GM19468 (cell line): Measurements from ENCODE around the gene FRMD1.

Source experiments
- ATAC-seq: cut with Tn5 transposase; IDR thresholded peaks from one replicate; pipeline ENCODE4 v1.9.1; 2021; ENCODE audit warnings: mild to moderate bottlenecking, moderate library complexity, moderate number of reproducible peaks; ENCODE audit not compliant: unreplicated experiment; ENCODE audit errors: extremely low read depth

Gene FRMD1

DNA sequence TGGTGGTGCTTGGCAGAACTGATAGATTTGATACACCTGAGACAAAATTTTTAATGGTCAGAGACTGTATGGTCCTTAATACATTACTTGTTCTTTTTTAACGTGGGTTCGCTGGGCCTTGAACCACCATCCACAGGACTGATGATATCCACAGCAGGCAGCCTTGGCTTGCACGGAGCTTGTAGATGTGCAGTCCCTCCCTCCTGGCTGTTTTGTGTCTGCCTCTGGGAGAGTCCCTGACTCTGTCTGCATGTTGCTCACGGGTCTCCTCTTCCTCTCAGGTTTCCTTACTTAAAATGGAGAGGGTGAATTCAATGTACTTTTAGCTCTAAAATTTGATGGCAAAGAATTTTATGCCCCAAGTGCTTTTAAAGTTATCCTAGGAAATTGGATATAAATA lies 64.0 kb downstream of the FRMD1 start:
- no peak for ATAC-seq

DNA sequence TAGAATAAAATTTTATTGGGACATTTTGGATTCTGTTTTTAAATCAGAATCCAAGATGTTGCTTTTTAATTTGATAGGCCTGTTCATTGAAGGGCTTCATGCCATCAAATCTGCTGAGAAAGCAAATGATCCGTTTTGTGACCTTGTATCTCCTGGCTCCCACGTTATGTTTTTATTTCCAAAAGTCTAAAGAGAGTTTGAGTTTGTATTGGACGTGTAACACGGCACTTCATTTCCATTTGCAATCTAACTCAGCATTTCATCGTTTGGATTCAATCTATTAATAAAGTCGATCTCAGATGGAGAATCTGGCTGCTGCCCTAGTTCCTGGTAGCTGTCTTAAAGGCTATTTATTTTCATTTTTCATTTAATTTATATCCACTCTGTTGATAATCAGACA lies 64.6 kb downstream of the FRMD1 start:
- no peak for ATAC-seq

DNA sequence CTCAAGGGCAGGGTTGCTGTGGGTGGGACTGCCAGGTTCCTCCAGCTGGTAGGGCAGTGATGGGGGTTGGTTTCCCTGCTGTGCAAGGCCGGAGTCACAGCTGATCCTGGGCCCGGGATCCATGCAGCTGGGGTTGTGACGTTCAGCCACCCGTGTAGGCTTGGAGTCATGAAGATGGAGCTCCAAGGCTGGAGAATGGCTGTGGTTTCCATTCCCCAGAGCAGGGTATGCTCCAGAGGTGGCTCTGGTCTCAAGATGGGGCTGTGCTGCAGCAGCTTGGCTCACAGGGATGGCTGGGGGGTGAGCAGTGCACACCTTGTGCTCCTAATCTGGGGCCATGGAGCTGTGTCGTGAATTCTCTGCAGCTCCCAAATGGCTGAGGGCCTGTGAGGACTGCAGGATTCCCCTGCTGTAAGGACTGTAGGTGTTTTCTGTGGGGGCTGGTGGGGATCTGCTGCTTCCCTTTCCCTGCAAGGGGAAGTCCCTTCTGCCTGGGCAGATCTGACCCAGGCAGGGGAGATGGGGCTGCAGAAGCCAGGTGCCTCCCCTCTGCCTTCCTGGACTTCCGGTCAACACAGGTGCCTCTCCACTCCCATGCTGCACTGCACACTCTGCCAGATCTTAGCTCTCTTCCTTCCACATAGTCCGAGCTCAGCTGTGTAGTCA lies 65.6 kb downstream of the FRMD1 start:
- ATAC-seq: no peak

DNA sequence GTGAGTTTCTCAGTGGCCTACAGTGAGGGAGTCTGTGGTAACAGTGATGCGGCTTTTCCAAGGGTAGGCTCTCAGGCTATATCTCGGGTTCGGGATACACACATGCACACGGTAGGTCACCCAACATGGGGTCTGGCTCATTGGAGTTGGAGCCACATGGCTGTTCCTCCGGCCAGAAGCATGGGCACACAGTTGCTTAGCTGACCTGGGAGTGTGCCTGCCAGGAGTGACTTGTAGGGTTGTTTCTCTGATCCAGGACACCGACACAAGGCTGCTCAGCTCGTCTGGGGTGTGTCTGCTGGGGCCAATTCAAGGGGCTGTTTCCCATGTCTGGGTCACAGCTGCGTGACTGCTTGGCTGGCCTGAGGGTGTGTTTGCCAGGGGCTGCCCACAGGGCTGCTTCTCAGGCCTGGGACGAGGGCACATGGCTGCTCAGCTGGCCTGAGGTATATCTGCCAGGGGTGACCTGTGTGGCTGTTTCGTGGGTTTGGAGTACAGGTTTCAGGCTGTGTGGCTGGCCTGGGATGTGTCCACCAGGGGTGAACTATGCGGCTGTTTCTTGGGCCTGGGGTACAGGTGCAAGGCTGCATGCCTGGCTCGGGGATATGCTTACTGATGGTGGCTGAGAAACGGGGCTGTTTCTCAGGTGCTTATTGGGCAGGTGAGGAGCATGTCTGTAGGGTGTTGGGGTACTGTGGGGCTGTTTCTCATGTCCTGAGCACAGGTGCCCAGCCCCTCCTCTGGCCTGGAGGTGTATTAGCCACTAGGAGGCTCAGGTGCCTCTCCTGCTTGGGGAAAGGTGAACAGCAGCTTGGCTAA lies 66.4 kb downstream of the FRMD1 start:
- no peak for ATAC-seq

DNA sequence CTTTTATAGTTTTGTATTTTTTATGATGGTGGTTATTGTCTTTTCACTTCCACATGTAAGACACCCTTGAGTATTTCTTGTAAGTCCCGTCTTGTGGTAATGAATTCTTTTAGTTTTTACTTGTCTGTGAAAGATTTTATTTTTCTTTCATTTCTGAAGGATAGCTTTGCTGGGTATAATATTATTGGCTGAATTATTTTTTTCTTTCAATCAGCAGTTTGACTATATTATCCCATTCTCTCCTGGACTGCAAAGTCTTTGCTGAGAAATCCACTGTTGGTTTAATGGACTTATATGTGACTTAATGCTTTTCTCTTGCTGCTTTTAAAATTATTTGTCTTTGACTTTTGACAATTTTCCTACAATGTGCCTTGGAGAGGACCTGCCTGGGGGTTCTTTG lies 67.7 kb downstream of the FRMD1 start:
- ATAC-seq: no peak

DNA sequence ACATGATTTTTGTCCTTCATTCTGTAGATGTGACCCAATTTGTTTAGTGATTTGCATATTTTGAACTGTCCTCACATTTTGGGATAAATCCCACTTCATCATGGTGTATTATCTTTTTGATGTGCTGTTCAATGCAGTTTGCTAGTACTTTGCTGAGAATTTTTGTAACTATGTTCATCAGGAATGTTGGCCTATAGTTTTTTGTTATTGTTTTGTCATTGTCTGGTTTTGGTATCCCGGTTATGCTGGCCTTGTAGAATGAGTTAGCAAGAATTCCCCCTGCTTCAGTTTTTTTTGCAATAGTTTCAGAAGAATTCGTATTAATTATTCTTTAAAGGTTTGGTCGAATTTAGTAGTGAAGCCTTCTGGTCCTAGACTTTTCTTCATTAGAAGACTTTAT lies 69.7 kb downstream of the FRMD1 start:
- no peak for ATAC-seq

DNA sequence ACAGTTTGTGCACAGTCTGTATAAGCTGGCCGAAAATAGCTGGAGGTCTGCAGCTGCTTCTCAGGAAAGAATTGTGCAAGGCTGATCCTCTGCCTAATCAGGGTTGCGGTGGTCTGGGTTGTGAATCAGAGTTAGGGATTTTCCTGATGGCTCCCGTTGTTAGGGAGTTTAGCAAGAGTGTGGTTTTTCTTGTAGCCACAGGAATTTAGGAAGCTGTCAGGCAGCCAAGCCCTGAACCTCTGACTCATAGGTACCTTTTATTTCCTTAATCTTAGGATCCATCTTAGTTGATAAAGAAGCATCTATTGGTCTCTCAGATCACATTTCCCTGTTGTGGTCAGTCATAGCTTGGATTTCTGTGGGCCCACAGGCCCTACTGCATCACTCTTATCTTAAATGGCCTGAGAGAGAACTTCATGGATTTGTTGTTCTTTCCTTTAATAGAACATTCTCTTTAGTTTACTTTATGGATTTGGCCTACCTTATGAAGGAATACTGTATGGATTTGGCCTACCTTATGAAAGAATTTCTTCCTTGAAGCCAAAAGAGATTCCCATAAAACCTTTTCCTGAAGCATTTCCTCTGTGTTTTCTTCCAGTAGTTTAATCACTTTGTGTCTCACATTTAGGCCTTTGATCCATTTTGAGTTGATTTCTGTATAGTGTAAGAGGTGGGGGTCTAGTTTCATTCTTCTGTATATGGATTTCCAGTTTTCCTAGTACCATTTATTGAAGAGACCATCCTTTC lies 71.2 kb downstream of the FRMD1 start:
- no peak for ATAC-seq

DNA sequence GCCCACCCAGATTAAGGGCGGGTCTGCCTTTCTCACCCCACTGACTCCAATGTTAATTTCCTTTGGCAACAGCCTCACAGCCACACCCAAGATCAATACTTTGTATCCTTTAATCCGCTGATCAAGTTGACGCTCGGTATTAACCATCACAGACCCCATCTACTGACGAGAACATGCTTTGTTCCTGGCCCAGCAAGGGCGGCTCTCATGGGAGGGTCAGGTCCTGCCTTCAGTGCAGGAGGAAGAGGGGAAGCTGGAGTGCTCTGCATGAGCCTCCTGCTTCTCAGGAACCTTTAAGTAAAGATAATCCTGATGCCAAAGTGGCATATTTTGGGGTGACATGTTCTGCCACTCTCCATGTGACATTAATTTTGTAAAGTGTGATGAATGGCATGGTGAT lies 73.2 kb downstream of the FRMD1 start:
- no peak for ATAC-seq

DNA sequence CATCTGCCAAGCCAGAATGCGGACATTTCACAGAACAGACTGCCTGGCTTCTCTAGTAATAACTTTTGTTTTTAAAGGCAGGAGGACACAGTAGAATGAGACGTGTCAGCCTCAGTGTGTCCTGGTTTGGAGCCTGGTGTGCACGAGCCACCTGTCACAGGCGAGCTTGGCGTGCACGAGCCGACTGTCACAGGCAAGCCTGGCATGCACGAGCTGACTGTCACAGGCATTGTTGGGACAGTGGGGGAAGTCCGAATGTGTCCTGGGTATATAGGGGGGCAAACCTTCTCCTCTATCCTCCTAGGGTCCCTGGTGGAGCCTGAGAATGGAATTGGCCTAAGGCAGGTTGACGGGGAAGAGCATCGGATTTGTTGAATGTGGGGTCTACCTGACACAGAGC lies 74.1 kb downstream of the FRMD1 start:
- ATAC-seq: no peak

DNA sequence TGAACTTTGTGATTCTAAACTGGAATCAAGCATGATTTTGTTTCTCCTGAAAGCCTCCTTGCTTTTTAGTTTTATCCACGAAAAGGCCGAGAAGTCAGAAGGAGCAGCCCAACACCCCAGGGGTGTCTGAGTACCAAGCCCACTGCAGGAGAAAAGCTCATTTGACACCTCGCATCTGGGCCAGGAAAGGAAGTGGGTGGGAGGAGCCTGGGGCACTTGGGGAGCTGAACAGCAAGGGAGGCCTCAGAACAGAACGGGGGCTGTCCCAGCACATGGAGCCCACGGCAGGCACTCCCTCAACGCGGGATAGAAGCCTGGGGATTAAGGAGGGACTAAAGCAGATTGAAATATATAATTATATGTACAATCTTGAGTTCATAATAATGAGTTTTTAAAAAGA lies 75.0 kb downstream of the FRMD1 start:
- no peak for ATAC-seq
